ENCODE measurements around the gene AVEN.

- no peak for TF ChIP-seq EZH2phosphoT487 (IDR thresholded peaks at IDR 0.05; ENCODE audit: borderline replicate concordance, low read length)
- TF ChIP-seq, protein P1, sequence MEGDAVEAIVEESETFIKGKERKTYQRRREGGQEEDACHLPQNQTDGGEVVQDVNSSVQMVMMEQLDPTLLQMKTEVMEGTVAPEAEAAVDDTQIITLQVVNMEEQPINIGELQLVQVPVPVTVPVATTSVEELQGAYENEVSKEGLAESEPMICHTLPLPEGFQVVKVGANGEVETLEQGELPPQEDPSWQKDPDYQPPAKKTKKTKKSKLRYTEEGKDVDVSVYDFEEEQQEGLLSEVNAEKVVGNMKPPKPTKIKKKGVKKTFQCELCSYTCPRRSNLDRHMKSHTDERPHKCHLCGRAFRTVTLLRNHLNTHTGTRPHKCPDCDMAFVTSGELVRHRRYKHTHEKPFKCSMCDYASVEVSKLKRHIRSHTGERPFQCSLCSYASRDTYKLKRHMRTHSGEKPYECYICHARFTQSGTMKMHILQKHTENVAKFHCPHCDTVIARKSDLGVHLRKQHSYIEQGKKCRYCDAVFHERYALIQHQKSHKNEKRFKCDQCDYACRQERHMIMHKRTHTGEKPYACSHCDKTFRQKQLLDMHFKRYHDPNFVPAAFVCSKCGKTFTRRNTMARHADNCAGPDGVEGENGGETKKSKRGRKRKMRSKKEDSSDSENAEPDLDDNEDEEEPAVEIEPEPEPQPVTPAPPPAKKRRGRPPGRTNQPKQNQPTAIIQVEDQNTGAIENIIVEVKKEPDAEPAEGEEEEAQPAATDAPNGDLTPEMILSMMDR (IDR thresholded peaks at IDR 0.05; ENCODE audit: low read depth, low read length, poor library complexity, severe bottlenecking): no peak
Observed at GRCh38 chr15:33894193-33894592, 144.8 kb downstream of the AVEN start.
